Measurements from ENCODE around the gene CPVL. TPM values are rescaled to one million over a fixed set of nuclear protein-coding genes. Genes with fewer than 3 reads are reported as not detected.

CPVL gene
- total RNA-seq, 1 donor: 0.36 TPM

GRCh38 chr7:29158795-29159423 is 12.6 kb upstream of the CPVL start:
- H3K79me2 ChIP-seq (ENCODE audit: insufficient read depth, low read length): no peaks in the 10 kb centered on the region
- H3K4me1 ChIP-seq (ENCODE audit: insufficient read depth, low read length): no peaks in the 10 kb centered on the region
- no peak overlapping the region for H3K4me2 ChIP-seq (ENCODE audit: insufficient read depth, low read length)
- TF ChIP-seq CTCF (IDR thresholded peaks at IDR 0.05; ENCODE audit: extremely low read depth, low read depth, low read length): no peak
- DNase-seq (ENCODE audit: insufficient read length, low spot score, missing footprints): no peak
- H3K4me3 ChIP-seq (ENCODE audit: insufficient read depth, low read length): no peak overlapping the region
- H3K36me3 ChIP-seq (ENCODE audit: insufficient read depth, low read length): no peaks in the 10 kb centered on the region
- H3K27me3 ChIP-seq (ENCODE audit: insufficient read depth, low read length): peaks cover 3% of the 10 kb centered on the region
- H2AFZ ChIP-seq (ENCODE audit: low read length): no peak overlapping the region
- no peaks in the 10 kb centered on the region for H3K9me3 ChIP-seq (ENCODE audit: low read depth, low read length)
- H3K27ac ChIP-seq (ENCODE audit: low read depth, low read length): no peak overlapping the region
- H4K20me1 ChIP-seq (ENCODE audit: insufficient read depth, low read length): no peaks in the 10 kb centered on the region

GRCh38 chr7:29156907-29157452 is 10.6 kb upstream of the CPVL start:
- Histone ChIP-seq H3K79me2 (ENCODE audit: insufficient read depth, low read length) (no peaks in the 10 kb centered on the region), H3K4me1 (ENCODE audit: insufficient read depth, low read length) (no peaks in the 10 kb centered on the region), H3K36me3 (ENCODE audit: insufficient read depth, low read length) (no peaks in the 10 kb centered on the region), H3K4me3 (ENCODE audit: insufficient read depth, low read length) (no peak overlapping the region), H4K20me1 (ENCODE audit: insufficient read depth, low read length) (no peaks in the 10 kb centered on the region), H3K27ac (ENCODE audit: low read depth, low read length) (no peak overlapping the region), H2AFZ (ENCODE audit: low read length) (no peak overlapping the region), H3K27me3 (ENCODE audit: insufficient read depth, low read length) (peaks cover 3% of the 10 kb centered on the region), H3K4me2 (ENCODE audit: insufficient read depth, low read length) (no peak overlapping the region), H3K9me3 (ENCODE audit: low read depth, low read length) (no peaks in the 10 kb centered on the region)
- no peak for TF ChIP-seq CTCF (IDR thresholded peaks at IDR 0.05; ENCODE audit: extremely low read depth, low read depth, low read length)
- no peak for DNase-seq (ENCODE audit: insufficient read length, low spot score, missing footprints)

GRCh38 chr7:29154076-29154475 is 7.7 kb upstream of the CPVL start:
- Histone ChIP-seq H2AFZ (ENCODE audit: low read length) (no peak overlapping the region), H3K79me2 (ENCODE audit: insufficient read depth, low read length) (no peaks in the 10 kb centered on the region), H3K27me3 (ENCODE audit: insufficient read depth, low read length) (peaks cover 14% of the 10 kb centered on the region), H3K4me3 (ENCODE audit: insufficient read depth, low read length) (no peak overlapping the region), H4K20me1 (ENCODE audit: insufficient read depth, low read length) (no peaks in the 10 kb centered on the region), H3K27ac (ENCODE audit: low read depth, low read length) (no peak overlapping the region), H3K4me2 (ENCODE audit: insufficient read depth, low read length) (no peak overlapping the region), H3K4me1 (ENCODE audit: insufficient read depth, low read length) (no peaks in the 10 kb centered on the region), H3K36me3 (ENCODE audit: insufficient read depth, low read length) (no peaks in the 10 kb centered on the region), H3K9me3 (ENCODE audit: low read depth, low read length) (no peaks in the 10 kb centered on the region)
- TF ChIP-seq CTCF (IDR thresholded peaks at IDR 0.05; ENCODE audit: extremely low read depth, low read depth, low read length): no peak
- no peak for DNase-seq (ENCODE audit: insufficient read length, low spot score, missing footprints)

- Histone ChIP-seq H3K27ac (ENCODE audit: low read depth, low read length) (no peak overlapping the region), H3K9me3 (ENCODE audit: low read depth, low read length) (no peaks in the 10 kb centered on the region), H3K4me2 (ENCODE audit: insufficient read depth, low read length) (no peak overlapping the region), H3K36me3 (ENCODE audit: insufficient read depth, low read length) (no peaks in the 10 kb centered on the region), H3K27me3 (ENCODE audit: insufficient read depth, low read length) (peaks cover 33% of the 10 kb centered on the region), H3K4me1 (ENCODE audit: insufficient read depth, low read length) (no peaks in the 10 kb centered on the region), H3K4me3 (ENCODE audit: insufficient read depth, low read length) (no peak overlapping the region), H3K79me2 (ENCODE audit: insufficient read depth, low read length) (no peaks in the 10 kb centered on the region), H2AFZ (ENCODE audit: low read length) (no peak overlapping the region), H4K20me1 (ENCODE audit: insufficient read depth, low read length) (no peaks in the 10 kb centered on the region)
- no peak for TF ChIP-seq CTCF (IDR thresholded peaks at IDR 0.05; ENCODE audit: extremely low read depth, low read depth, low read length)
- DNase-seq (ENCODE audit: insufficient read length, low spot score, missing footprints): no peak
Observed at GRCh38 chr7:29150856-29151255, 4.5 kb upstream of the CPVL start.

All from osteoblast (primary cell).